HG03558 (cell line): ENCODE measurements around the gene ARL6IP6.

Source experiments
- ATAC-seq: cut with Tn5 transposase; IDR thresholded peaks from one replicate; pipeline ENCODE4 v1.9.1; 2021; ENCODE audit warnings: moderate number of reproducible peaks; ENCODE audit not compliant: unreplicated experiment; ENCODE audit errors: extremely low read depth

ARL6IP6 gene

DNA sequence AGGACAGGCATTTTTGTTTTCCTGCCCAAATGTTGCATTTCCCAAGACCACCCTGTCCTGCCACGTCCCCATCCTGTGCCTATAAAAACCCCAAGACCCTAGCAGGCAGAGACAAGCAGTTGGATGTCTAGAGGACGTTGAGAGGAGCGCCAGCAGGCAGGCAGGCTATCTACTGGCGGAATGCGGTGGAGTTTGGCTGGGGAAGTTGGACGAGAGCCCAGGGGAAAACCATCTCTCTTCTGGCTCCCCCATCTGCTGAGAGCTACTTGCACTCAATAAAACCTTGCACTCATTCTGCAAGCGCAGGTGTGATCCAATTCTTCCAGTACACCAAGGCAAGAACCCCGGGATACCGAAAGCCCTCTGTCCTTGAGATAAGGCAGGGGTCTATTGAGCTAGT is 72.5 kb downstream of the ARL6IP6 start:
- no peak for ATAC-seq

DNA sequence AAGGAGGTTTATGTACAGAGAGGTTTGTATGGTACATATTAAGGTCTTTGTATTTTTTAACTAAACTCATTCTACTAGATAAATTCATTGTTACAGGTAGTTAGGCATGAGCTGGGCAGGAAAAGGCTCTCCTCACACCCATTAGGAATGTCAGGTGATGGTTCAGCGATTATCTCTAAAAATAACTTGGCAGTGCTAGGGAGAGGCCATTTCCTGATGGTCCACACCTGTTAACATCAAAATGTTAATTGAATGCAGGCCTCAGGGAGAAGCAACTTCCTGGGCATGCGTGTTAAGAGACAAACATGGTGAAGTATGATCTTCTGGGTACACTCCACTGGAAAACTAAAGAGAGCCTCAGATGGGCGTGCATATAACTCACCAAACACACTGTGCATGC is 73.6 kb downstream of the ARL6IP6 start:
- no peak for ATAC-seq

DNA sequence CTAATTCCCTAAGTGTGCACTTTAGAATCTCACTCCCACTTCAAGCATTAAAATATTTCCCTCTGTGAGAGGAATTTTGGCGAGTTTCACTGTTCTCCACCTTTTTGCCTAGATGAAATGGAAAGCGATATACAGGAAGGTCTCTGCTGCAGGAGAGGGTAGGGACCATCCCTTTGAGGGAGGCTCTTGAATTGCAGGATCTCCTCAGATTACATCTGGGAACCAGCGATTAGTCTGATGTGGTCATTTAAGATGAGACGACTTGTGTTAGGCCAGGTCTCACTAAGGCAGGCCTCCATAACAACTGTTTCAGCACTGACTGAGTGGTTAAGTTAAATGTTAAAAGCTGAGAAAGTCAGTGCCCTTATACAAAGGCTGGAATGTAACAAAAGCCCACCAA is 74.6 kb downstream of the ARL6IP6 start:
- no peak for ATAC-seq

DNA sequence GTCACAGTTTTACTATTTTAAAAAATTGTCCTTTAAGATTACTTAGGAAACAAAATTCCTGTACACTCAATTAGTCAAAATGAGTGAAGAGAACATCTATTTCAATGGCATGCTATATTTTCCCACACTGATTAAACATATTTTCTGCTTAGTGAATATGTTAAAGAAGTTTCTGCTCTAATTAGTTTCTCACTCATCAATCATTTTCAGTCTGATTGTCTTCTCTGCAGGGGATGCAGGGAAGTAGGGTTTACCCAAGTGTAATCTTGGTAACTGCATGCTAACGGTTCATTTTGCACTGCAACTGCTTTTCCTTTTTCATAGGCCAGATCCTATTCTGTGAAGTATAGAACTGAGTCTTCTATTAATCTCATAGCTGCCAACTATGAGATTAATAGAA is 78.5 kb downstream of the ARL6IP6 start:
- ATAC-seq: no peak

DNA sequence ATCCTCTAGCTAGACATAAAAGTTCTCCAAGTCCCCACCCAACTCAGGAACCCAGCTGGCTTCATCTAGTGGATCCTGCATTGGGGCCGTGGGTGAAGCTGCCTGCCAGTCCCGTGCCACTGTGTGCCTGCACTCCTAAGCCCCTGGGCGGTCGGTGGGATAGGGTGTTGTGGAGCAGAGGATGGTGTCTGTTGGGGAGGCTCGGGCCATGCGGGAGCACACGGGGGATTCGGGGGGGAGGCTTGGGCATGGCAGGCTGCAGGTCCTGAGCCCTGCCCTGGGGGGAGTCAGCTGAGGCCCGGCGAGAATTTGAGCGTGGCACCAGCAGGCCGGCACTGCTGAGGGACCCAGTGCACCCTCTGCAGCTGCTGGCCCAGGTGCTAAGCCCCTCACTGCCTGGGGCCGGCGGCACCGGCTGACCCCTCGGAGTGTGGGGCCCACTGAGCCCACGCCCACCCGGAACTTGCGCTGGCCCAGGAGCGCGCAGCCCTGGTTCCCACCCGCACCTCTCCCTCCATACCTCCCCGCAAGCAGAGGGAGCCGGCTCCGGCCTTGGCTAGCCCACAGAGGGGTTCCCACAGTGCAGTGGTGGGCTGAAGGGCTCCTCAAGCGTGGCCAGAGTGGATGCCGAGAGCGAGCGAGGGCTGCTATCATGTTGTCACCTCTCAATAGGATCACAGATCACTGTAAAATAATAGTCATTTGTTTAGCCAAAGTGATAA is 86.4 kb downstream of the ARL6IP6 start:
- ATAC-seq: no peak

DNA sequence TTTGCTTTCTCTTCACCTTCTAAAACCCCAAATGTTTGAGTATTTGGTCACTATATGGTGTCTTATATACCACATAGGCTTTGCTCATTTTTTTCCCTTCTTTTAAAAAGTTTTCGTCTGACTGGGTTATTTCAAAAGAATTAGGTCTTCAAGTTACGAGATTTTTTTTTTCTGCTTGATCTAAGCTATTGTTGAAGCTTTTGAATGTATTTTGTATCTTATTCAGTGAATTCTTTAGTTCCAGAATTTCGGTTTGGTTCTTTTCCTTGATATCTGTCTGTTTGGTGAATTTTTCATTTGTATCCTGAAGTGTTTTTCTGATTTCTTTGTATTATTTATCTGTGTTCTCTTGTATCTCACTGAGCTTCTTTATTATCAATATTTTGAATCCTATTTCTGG is 93.5 kb downstream of the ARL6IP6 start:
- no peak for ATAC-seq
